GM18498 (cell line): ENCODE results near the gene WFIKKN2.
A peak's percentile ranks its signal among the peaks of the same experiment; 100 is the strongest.
"Not testable (repeated sequence)": the region's sequence is repeated elsewhere in the genome, so short reads cannot be mapped to it uniquely, and the experiment has no call there.

Experiments used
- ATAC-seq: cut with Tn5 transposase; IDR thresholded peaks from one replicate; pipeline ENCODE4 v1.9.1; 2021; ENCODE audit warnings: mild to moderate bottlenecking, moderate library complexity; ENCODE audit not compliant: unreplicated experiment

Gene WFIKKN2

GRCh38 chr17:50850640-50851039 lies 15.3 kb downstream of the WFIKKN2 start:
- ATAC-seq: no peak

GRCh38 chr17:50853015-50853615 lies 17.7 kb downstream of the WFIKKN2 start:
- ATAC-seq: no peak

DNA sequence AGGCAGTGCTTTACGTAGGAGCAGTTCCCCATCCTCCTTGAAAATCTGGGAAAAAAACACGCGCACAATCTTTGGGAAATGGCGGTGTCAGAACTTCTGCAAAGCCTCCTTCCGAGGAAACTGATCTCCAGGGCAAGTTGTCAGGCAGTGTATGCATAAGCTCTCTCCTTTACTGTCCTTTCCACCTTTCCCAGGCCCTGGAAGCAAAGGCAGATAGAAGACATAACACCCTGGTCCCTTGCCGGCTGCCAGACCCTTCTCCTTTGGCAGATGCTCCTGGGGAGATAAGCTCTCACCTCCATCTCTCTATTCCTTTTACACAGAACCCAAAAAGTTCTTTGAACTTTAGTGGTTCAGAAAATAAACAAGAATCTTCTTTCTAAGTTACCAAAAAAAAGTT lies 18.4 kb downstream of the WFIKKN2 start:
- ATAC-seq: no peak

- ATAC-seq: no peak
Observed at GRCh38 chr17:50855708-50856330, 20.4 kb downstream of the WFIKKN2 start.

DNA sequence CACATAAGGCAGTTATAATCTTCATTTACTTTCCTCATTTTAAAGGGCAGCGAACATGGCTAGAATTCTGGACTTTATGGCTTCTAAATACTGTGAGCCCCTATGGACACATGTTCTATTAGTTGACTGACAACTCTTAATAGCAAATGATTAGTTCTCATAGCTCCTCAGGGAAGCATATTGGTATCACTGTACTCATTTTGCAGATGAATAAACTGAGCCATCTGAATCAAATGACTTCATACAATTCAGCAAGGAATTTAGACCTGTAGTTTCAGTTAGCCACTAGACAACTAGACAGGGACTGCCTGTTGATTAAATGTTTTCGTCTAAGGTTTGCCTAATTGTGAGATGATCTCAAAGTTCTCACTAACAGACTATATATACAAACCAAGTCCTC lies 21.0 kb downstream of the WFIKKN2 start:
- ATAC-seq: no peak

DNA sequence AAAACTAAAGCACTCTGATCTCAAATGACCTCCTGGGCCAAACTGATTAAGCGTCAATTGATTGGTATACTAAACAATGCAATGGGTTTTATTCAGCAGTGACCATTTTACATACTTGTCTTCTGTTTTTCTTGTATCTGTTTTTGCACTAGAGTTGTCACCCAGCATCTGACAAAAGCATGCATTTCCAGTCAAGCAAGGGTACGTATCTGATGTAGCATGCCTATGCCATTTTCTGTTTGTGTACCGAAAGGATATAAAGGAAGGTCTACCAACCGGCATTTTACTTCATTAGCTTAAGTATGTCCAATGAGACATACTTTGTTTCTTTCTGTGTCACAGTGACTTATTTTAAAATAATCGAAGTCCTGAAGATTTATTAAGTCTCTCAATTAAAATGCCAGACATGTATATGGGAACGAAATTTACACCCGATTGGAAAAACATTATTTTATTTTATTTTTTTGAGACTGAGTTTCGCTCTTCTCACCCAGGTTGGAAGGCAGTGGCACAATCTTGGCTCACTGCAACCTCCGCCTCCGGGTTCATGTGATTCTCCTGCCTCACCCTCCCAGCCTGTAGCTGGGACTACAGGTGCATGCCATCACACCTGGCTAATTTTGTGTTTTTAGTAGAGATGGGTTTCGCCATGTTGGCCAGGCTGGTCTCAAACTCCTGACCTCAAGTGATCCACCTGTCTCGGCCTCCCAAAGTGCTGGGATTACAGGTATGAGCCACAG lies 23.3 kb downstream of the WFIKKN2 start:
- ATAC-seq: no peak

DNA sequence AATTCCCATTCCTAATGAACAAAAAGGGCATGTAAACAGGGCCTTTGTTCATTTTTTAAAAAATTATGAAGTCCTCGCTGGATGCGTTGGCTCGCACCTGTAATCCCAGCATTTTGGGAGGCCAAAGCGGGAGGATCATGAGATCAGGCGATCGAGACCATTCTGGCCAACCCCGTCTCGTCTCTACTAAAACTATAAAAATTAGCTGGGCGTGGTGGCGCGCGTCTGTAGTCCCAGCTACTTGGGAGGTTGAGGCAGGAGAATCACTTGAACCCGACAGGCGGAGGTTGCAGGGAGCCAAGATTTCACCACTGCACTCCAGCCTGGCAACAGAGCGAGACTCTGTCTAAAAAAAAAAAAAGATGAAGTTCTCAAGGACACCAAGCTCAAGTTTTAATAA lies 24.3 kb downstream of the WFIKKN2 start:
- ATAC-seq: not testable (repeated sequence)

- ATAC-seq: no peak
Observed at GRCh38 chr17:50861334-50861676, 25.9 kb downstream of the WFIKKN2 start.

DNA sequence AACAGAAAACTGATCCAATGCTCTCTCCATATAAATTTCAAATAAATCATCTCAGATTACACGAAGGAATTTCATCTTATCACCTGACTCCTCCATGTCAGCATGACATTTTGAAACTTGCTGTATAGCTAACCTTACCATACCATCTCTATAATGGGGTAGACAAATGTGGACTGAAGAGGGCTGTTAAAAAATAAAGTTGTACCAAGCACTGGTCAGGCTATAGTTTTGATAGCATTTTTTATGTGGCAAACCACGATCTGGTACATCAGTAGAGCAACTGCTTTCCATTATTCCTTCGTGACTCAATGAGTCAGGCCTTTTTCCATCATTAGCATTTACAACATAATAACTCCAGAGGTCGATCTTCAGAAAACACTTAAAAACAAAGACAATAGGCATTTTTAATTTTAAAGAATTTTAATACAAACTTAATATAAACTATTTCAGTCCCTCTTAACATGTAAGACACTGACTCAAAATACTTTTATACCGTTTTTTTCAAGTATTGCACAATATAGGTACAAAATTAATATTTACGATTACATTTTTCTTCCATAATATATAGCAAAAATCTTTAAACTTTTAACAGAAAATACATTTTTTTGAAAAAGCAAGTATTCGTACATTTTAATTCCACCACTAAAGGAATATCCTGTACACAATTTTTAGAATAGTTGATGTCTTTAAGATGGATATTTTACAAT lies 26.6 kb downstream of the WFIKKN2 start:
- no peak for ATAC-seq

- ATAC-seq: no peak
Observed at GRCh38 chr17:50863221-50863843, 27.9 kb downstream of the WFIKKN2 start.

DNA sequence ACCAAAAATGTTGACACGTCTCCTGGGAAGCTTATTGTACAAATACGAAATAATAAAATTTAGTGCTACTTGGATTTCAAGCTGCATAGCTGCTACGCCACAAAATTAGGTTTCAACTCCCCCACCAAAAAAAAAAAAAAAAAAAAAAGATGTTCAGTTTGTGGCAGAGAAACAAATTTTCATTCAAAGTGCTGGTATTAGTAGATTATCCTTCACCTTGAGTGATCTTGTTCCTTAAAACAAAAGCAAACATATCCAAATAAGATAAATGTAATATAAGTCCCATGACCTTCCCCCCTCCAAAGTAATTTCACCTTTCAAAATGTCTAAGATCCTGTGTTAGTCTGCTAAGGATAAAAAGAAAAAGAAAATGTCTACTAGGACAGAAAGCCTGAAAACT lies 28.5 kb downstream of the WFIKKN2 start:
- ATAC-seq: no peak

GRCh38 chr17:50864747-50865059 lies 29.3 kb downstream of the WFIKKN2 start:
- ATAC-seq: no peak

- ATAC-seq: peak; percentile 22
Observed at GRCh38 chr17:50865060-50865867, 29.9 kb downstream of the WFIKKN2 start.

DNA sequence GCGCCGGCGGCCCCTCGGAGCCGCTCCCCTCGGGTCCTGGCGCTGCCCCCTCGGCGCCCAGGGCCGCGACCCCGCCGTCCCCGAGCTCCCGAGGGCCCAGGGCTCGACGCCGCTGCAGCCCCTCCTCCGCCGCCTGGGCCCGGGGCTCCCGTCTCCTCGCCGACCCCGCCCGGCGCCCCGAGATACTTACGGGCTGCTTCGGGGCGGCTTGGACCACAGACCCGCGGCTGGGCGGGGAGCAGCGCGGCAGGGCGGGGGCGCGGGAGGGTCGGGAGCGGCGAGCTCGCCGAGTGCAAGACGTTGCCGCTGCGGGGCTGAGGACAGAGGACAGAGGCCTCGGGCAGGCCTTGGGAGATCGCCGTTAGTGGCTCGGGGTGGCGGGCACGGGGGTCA lies 30.5 kb downstream of the WFIKKN2 start:
- ATAC-seq: peak; percentile 19

DNA sequence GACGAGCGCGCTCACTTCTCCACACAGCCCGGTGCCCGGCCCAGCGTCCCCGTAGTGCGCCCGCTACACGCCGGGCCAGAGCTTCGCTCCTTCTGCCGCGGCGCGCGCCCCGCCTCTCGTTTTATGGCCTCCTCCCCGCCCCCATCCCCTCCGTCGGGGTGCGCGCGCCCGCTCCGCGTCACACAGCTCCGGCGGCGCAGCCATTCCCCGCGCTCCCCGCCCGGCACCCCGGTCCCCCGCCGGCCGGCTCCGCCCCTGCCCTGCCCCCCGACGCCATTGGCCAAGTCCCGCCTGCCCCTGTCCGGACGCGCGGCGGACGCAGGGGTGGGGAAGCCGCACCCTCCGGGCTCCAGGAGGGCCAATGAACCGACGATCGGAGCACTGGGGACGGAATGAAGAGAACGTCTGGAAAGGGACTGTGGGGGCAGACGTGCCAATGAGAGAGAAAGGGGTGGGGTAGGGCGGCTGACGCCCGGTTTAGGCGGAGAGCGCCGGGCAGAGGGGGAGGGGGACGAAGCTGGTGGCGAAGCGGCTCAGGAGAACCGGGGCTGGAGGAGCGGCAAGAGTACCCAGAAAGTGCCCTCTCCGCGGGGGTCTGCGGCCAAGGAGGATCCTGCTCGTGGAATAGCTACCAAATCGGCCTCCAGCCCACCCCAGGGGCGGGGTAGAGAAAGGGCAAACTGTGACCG lies 31.0 kb downstream of the WFIKKN2 start, which contains the start of gene TOB1:
Gene TOB1 (minus strand): TSS at position 94 of the 689 bp plus-strand sequence. CDS start 2,337 bp downstream, outside the sequence.
- ATAC-seq: peak; percentile 75

DNA sequence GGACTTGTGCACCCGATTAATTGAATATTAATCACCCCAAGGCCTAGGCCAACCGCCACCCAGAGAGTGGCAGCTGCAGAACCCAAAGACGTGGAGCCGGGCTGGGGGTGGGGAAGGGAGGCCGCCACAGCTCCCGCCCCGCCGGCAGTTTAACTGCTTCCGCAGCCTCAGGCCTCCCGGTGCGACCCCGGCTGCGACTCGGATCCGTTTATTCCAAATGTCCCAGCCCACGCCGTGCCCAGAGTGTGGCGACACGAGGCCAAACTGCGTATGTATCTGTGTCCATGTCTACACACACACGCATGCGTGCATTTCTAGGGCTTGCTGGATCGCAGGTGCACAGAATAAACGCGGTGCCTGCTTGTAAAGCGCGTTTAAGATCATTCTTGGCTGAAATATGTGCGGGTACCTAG lies 31.6 kb downstream of the WFIKKN2 start:
- peak; percentile 7 for ATAC-seq

DNA sequence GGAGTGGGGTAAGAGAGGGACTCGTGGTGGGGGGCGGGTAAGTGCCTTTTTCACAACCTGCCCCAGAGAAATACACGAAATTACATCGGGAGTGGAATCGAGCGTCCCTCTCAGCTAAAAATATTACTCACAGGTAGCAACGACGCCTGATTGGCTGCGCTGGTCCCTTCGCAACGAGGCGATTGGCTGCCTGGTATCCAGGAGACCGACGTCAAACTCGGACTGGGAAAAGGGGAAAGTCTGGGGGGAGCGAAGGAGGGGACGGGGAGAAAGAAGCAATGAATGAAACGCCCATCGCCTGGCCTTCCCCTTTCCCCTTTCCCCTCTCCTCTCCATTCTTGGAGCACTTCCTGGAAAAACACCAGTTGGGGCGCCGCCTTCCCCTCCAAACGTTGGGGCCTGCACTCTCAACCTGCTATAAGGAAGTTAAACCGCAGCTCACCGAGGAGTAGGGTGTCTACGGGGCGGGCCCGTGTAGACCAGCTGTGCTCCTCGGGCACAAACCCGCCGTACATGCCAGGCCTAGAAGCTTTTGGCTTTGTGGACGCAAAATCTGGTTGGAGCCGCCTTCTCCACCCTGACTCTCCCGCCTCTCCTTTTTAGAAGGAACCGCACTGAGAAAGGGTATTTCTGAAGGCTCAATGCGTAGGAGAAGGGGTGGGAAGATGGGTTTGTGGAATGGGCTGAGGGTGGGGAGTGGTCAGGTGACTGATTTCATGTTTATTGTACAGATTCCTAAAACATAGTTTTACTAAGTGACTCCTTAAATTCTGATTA lies 32.2 kb downstream of the WFIKKN2 start:
- peak; percentile 27 for ATAC-seq

DNA sequence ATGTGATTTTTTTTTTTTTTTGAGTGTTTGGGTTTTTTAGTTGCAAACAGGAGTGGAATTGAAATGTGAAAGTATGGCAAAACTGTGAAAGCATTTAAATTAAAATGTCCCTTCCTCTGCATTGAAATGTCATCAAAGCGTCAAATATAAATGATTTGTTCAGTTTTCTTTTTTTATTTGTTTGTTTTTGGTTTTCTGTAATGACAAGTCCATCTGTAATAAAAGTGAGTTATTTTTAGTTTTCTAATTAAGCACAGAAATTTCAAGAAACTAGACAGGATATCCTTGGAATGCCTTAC lies 32.7 kb downstream of the WFIKKN2 start:
- ATAC-seq: no peak

DNA sequence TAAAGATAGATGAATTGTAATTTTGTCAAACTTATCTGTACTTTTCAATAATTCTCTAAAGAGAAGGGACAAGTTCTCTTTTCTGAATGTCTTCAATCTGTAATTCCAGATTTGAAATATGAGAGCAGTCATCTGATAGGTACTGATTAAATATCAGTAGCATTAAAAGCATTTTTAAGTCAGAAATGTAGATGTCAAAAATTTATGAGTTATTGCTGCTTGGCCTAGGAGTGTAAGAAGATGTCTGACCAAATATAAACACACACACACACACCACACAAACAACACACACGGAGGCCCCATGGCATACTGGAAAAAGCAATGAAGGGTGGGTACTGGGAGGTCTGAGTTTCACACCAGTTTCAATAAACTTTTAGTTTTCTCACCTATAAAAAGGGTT lies 33.2 kb downstream of the WFIKKN2 start:
- no peak for ATAC-seq
